ENCODE measurements around the gene ARG2. TPM values are rescaled to one million over a fixed set of nuclear protein-coding genes. Genes with fewer than 3 reads are reported as not detected.

The ARG2 gene
- total RNA-seq, 1 donor from 2014 or later = 1.2 TPM

DNA sequence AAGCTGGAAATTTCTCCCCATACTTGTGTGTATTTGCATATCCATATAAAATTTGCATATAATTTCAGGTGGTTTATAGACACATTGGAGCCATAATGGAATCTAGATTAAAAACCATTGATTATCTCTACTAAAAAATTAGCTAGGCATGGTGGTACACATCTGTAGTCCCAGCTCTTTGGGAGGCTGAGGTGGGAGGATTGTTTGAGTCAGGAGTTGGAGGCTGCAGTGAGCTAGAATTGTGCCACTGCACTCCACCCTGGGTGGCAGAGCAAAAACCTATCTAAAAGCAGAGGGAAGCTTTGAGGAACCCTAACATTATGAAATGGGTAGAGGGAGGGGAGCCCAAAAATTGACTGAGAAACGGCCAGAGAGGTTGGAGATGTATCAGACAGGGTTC lies 78.5 kb downstream of the ARG2 start:
- Histone ChIP-seq H3K27ac (replicated peaks) (no peak overlapping the region), H3K27me3 (ENCODE audit: low read depth) (no peaks in the 10 kb centered on the region), H3K9me3 (replicated peaks) (no peaks in the 10 kb centered on the region), H3K36me3 (no peaks in the 10 kb centered on the region), H3K4me1 (peaks cover 19% of the 10 kb centered on the region), H3K4me3 (no peak overlapping the region)
- TF ChIP-seq, protein P1, sequence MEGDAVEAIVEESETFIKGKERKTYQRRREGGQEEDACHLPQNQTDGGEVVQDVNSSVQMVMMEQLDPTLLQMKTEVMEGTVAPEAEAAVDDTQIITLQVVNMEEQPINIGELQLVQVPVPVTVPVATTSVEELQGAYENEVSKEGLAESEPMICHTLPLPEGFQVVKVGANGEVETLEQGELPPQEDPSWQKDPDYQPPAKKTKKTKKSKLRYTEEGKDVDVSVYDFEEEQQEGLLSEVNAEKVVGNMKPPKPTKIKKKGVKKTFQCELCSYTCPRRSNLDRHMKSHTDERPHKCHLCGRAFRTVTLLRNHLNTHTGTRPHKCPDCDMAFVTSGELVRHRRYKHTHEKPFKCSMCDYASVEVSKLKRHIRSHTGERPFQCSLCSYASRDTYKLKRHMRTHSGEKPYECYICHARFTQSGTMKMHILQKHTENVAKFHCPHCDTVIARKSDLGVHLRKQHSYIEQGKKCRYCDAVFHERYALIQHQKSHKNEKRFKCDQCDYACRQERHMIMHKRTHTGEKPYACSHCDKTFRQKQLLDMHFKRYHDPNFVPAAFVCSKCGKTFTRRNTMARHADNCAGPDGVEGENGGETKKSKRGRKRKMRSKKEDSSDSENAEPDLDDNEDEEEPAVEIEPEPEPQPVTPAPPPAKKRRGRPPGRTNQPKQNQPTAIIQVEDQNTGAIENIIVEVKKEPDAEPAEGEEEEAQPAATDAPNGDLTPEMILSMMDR (IDR thresholded peaks at IDR 0.05; ENCODE audit: borderline replicate concordance) = no peak
- intact Hi-C loops (cut with micrococcal nuclease) = no loop called here
- DNase-seq = no peak

Other genes starting within 250 kb of the ARG2 start
- not detected for gene PLEK2, start 207.8 kb upstream of the ARG2 start, total RNA-seq
- gene TMEM229B, start 131.2 kb upstream of the ARG2 start, total RNA-seq = 1.4 TPM
- 3.7 TPM for gene PLEKHH1, start 86.6 kb upstream of the ARG2 start, total RNA-seq
- 12.8 TPM for gene PIGH, start 19.7 kb upstream of the ARG2 start, total RNA-seq
- gene VTI1B, start 54.7 kb downstream of the ARG2 start, total RNA-seq = 125 TPM
- gene RDH11, start 75.8 kb downstream of the ARG2 start, total RNA-seq = 13.9 TPM
- gene RDH12, start 82.0 kb downstream of the ARG2 start, total RNA-seq = not detected
- gene ZFYVE26, start 196.7 kb downstream of the ARG2 start, total RNA-seq = 13.3 TPM
- 2.4 TPM for gene RAD51B, start 199.9 kb downstream of the ARG2 start, total RNA-seq

Data from left ventricle myocardium inferior (tissue), 1 donor.